H1 (cell line): ENCODE measurements around the gene CLBA1. TPM values are rescaled to one million over a fixed set of nuclear protein-coding genes. Genes with fewer than 3 reads are reported as not detected.

Experiments
- CTCF ChIA-PET: fragments of 300-600 bp; sonication (Branson Sonifier 250); formaldehyde crosslinking; loops from one replicate; lab custom pipeline; 2021; ENCODE audit not compliant: partially characterized antibody; lab: Charles Lee
- POLR2A ChIA-PET: fragments of 300-600 bp; sonication (Branson Sonifier 250); formaldehyde crosslinking; loops from one replicate; lab custom pipeline; 2021; ENCODE audit warnings: inconsistent platforms; ENCODE audit not compliant: partially characterized antibody; lab: Charles Lee
- DNase-seq, 2 experiments: peaks; one replicate each; pipeline versions ENCODE4 v3.0.0 to v3.0.0-alpha.2; 2010 to 2022; ENCODE audit warnings: low spot score in 2 of 2, low read depth in 1 of 2, mixed read lengths in 1 of 2
- FAIRE-seq: peaks from 2 replicates; lab custom pipeline; 2011; peaks lifted over from hg19 to GRCh38; lab: Jason Lieb, UNC
- H2AFZ ChIP-seq: 2 replicates; pipeline ENCODE4 v1.8.1; 2012; ENCODE audit warnings: low read length, inconsistent platforms
- H2AK5ac ChIP-seq: 2 replicates; pipeline ENCODE4 v1.6.1; 2013; ENCODE audit warnings: low read depth, low read length
- H2BK120ac ChIP-seq: replicated peaks from 2 replicates; pipeline ENCODE3; 2013; ENCODE audit warnings: low read depth, low read length, inconsistent platforms
- H2BK12ac ChIP-seq: 2 replicates; pipeline ENCODE4 v1.6.1; 2013; ENCODE audit warnings: low read depth, low read length
- H2BK15ac ChIP-seq: 2 replicates; pipeline ENCODE4 v1.6.1; 2013; ENCODE audit warnings: low read length
- H2BK20ac ChIP-seq: 2 replicates; pipeline ENCODE4 v1.6.1; 2013; ENCODE audit warnings: low read length
- H2BK5ac ChIP-seq: 2 replicates; pipeline ENCODE4 v1.6.1; 2013; ENCODE audit warnings: low read depth, low read length
- H3K14ac ChIP-seq: 2 replicates; pipeline ENCODE4 v1.6.1; 2013; ENCODE audit warnings: inconsistent platforms; ENCODE audit not compliant: insufficient read length
- H3K18ac ChIP-seq: 2 replicates; pipeline ENCODE4 v1.6.1; 2013; ENCODE audit warnings: low read length; ENCODE audit errors: extremely low read depth
- H3K23ac ChIP-seq: 2 replicates; pipeline ENCODE4 v1.6.1; 2013; ENCODE audit warnings: inconsistent platforms; ENCODE audit not compliant: insufficient read length
- H3K23me2 ChIP-seq: 2 replicates; pipeline ENCODE4 v1.6.1; 2013; ENCODE audit warnings: low read depth, low read length
- H3K27ac ChIP-seq: 2 replicates; pipeline ENCODE4 v1.6.1; 2011; ENCODE audit warnings: low read depth, low read length, inconsistent platforms
- H3K27me3 ChIP-seq, 4 experiments: replicated peaks in 1 of 4; 1 replicate in 1 of 4; 2 replicates in 3 of 4; pipeline versions ENCODE4 v1.6.1 to v1.8.1; 2011 to 2013; ENCODE audit warnings: low read length in 3 of 4, mild to moderate bottlenecking in 3 of 4, inconsistent platforms in 2 of 4, mixed read lengths in 2 of 4, moderate library complexity in 1 of 4; ENCODE audit not compliant: control insufficient read depth in 3 of 4, insufficient read depth in 3 of 4; ENCODE audit errors: extremely low read depth in 1 of 4
- H3K36me3 ChIP-seq, 4 experiments: 2 replicates each; pipeline versions ENCODE4 v1.6.1 to v1.8.1; 2011 to 2013; ENCODE audit warnings: mild to moderate bottlenecking in 4 of 4, low read length in 3 of 4, moderate library complexity in 2 of 4, control low read depth in 1 of 4, inconsistent platforms in 1 of 4; ENCODE audit not compliant: insufficient read depth in 4 of 4, control insufficient read depth in 2 of 4
- H3K4ac ChIP-seq: replicated peaks from 2 replicates; pipeline ENCODE3; 2013; ENCODE audit warnings: low read length, low read depth, mixed read lengths, inconsistent platforms; ENCODE audit not compliant: insufficient read length
- H3K4me1 ChIP-seq, 4 experiments: replicated peaks in 1 of 4; 1 replicate in 1 of 4; 2 replicates in 3 of 4; pipeline versions ENCODE4 v1.6.1 to v1.8.1; 2011 to 2013; ENCODE audit warnings: low read length in 3 of 4, inconsistent platforms in 2 of 4, mixed read lengths in 1 of 4; ENCODE audit not compliant: insufficient read depth in 4 of 4, control insufficient read depth in 3 of 4
- H3K4me2 ChIP-seq, 2 experiments: 2 replicates each; pipeline versions ENCODE4 v1.6.1 to v1.8.1; 2011 to 2013; ENCODE audit warnings: low read depth in 2 of 2, low read length in 2 of 2, control low read depth in 1 of 2, inconsistent platforms in 1 of 2, mild to moderate bottlenecking in 1 of 2; ENCODE audit not compliant: insufficient read depth in 1 of 2
- H3K4me3 ChIP-seq, 4 experiments: fragments of 200-600, 300-600 bp in 1 of 4; sonication (generic), shearing (Covaris generic), sonication (Bioruptor Twin) in 1 of 4; 2 replicates each; pipeline versions ENCODE4 v1.5.1 to v1.8.1; 2011 to 2016; ENCODE audit warnings: low read length in 4 of 4, low read depth in 3 of 4, control low read depth in 2 of 4, inconsistent platforms in 2 of 4, mild to moderate bottlenecking in 2 of 4, mixed read lengths in 1 of 4, moderate library complexity in 1 of 4; ENCODE audit not compliant: insufficient read depth in 2 of 4; ENCODE audit errors: extremely low read depth in 1 of 4
- H3K56ac ChIP-seq: replicated peaks from 2 replicates; pipeline ENCODE3; 2013; ENCODE audit warnings: low read depth, mild to moderate bottlenecking, mixed read lengths, low read length, inconsistent platforms; ENCODE audit not compliant: insufficient read length
- H3K79me1 ChIP-seq: 2 replicates; pipeline ENCODE4 v1.6.1; 2013; ENCODE audit warnings: low read depth, low read length, control low read depth
- H3K79me2 ChIP-seq, 2 experiments: 2 replicates each; pipeline versions ENCODE4 v1.6.1 to v1.8.1; 2012 to 2013; ENCODE audit warnings: low read length in 2 of 2, mild to moderate bottlenecking in 2 of 2, inconsistent platforms in 1 of 2; ENCODE audit not compliant: insufficient read depth in 2 of 2, control insufficient read depth in 1 of 2
- H3K9ac ChIP-seq, 4 experiments: replicated peaks in 1 of 4; 1 replicate in 1 of 4; 2 replicates in 3 of 4; pipeline versions ENCODE4 v1.6.1 to v1.8.1; 2011 to 2013; ENCODE audit warnings: low read depth in 3 of 4, low read length in 3 of 4, control low read depth in 2 of 4, mild to moderate bottlenecking in 2 of 4, moderate library complexity in 2 of 4, inconsistent platforms in 1 of 4; ENCODE audit errors: extremely low read depth in 1 of 4
- H3K9me3 ChIP-seq, 2 experiments: 2 replicates each; pipeline versions ENCODE4 v1.6.1 to v1.8.1; 2012 to 2013; ENCODE audit warnings: mild to moderate bottlenecking in 2 of 2, moderate library complexity in 2 of 2, control low read depth in 1 of 2, inconsistent platforms in 1 of 2, low read depth in 1 of 2, low read length in 1 of 2, mixed read lengths in 1 of 2; ENCODE audit not compliant: insufficient read depth in 2 of 2
- H4K20me1 ChIP-seq, 2 experiments: replicated peaks in 1 of 2; 2 replicates each; pipeline versions ENCODE3 to v1.8.1; 2011 to 2013; ENCODE audit warnings: inconsistent platforms in 2 of 2, low read length in 2 of 2, mild to moderate bottlenecking in 1 of 2; ENCODE audit not compliant: insufficient read depth in 2 of 2, control insufficient read depth in 1 of 2
- H4K5ac ChIP-seq: 2 replicates; pipeline ENCODE4 v1.6.1; 2013; ENCODE audit warnings: low read length, low read depth, mixed read lengths, inconsistent platforms; ENCODE audit not compliant: insufficient read length
- H4K8ac ChIP-seq: 2 replicates; pipeline ENCODE4 v1.8.0; 2013; ENCODE audit warnings: mild to moderate bottlenecking, moderate library complexity, low read length, inconsistent platforms; ENCODE audit not compliant: insufficient read depth; ENCODE audit errors: extremely low read depth
- H4K91ac ChIP-seq: replicated peaks from 2 replicates; pipeline ENCODE3; 2013; ENCODE audit warnings: low read length, mixed read lengths, inconsistent platforms; ENCODE audit not compliant: insufficient read length
- BACH1 ChIP-seq: IDR thresholded peaks from 2 replicates; pipeline ENCODE4 v1.6.1; 2012; ENCODE audit warnings: low read length, improper control_type of control experiment
- RNF2 ChIP-seq: fragments of 200-900, 300-1000 bp; sonication (generic); IDR thresholded peaks from 2 replicates; pipeline ENCODE4 v1.7.1; 2016; ENCODE audit warnings: borderline replicate concordance, low read depth, mild to moderate bottlenecking, antibody characterized with exemption, low read length; ENCODE audit not compliant: poor library complexity, severe bottlenecking; ENCODE audit errors: missing control alignments
- SP2 ChIP-seq: IDR thresholded peaks from 2 replicates; pipeline ENCODE4 v1.6.1; 2012; ENCODE audit warnings: mild to moderate bottlenecking, low read length, inconsistent platforms
- TBP ChIP-seq: IDR thresholded peaks from 2 replicates; pipeline ENCODE4 v1.6.1; 2011; ENCODE audit warnings: low read depth, low read length, improper control_type of control experiment
- WGBS, 2 experiments: shearing (Covaris generic) in 1 of 2; methylation state at CpG; one replicate each; pipeline versions ENCODE4 v1.1.6 to v1.1.7; 2013 to 2015; ENCODE audit warnings: low lambda C conversion rate in 2 of 2, mixed read lengths in 2 of 2, inconsistent platforms in 1 of 2, low coverage in 1 of 2, missing lambda C conversion rate in 1 of 2; ENCODE audit not compliant: insufficient replicate concordance in 2 of 2, insufficient coverage in 1 of 2, insufficient read length in 1 of 2; ENCODE audit errors: extremely low coverage in 1 of 2, missing lambda C conversion rate in 1 of 2; 5-methylcytosine and 5-hydroxymethylcytosine counted together
- long read RNA-seq, 2 experiments: library from RNA in 1 of 2; library from capped mRNA in 1 of 2; stranded (forward); transcript quantifications; one replicate each; pipeline ENCODE4 v2.0.0, GENCODE V29; 2021; ENCODE audit warnings: inconsistent platforms in 1 of 2
- polyA minus RNA-seq, 3 experiments: library from RNA; depleted of rRNA, polyadenylated mRNA; stranded (reverse); fragments of >200 nt; gene quantifications; 1 replicate in 2 of 3; 2 replicates in 1 of 3; pipeline ENCODE4 v1.2.3, GENCODE V29; 2011
- polyA plus RNA-seq, 7 experiments: library from polyadenylated mRNA; depleted of rRNA in 3 of 7; stranded (reverse) in 5 of 7; unstranded in 2 of 7; fragments of >200 nt in 5 of 7; fragments of 200-250 nt in 2 of 7; gene quantifications; 1 replicate in 5 of 7; 2 replicates in 1 of 7; 4 replicates in 1 of 7; pipeline versions ENCODE4 v1.2.1 to v1.2.3, GENCODE V29; 2011 to 2013; ENCODE audit warnings: missing spikeins in 2 of 7, mixed read lengths in 2 of 7
- total RNA-seq: library from RNA; stranded (reverse); fragmentation: NEBNext Ultra II Directional; extraction: Animal tissue kit (Norgen Biotek cat#: 25700); gene quantifications from 2 replicates; pipeline ENCODE4 v1.2.1, GENCODE V29; 2021
- TF ChIP-seq, protein P1 (sequence below), 3 experiments: IDR thresholded peaks; 1 replicate in 2 of 3; 2 replicates in 1 of 3; pipeline versions ENCODE4 v1.5.1 to v1.6.1; 2011; ENCODE audit warnings: low read length in 3 of 3, mild to moderate bottlenecking in 3 of 3, inconsistent platforms in 2 of 3, low read depth in 1 of 3, moderate library complexity in 1 of 3; ENCODE audit not compliant: insufficient read depth in 1 of 3; ENCODE audit errors: control extremely low read depth in 1 of 3

The CLBA1 gene
- total RNA-seq: 2.1 and 2.4 TPM in 2 replicates
- polyA plus RNA-seq (2011; rRNA removed): 1.6 and 2.3 TPM in 2 replicates
- 3.1 TPM for polyA plus RNA-seq (2011; cell fraction: cytosol; rRNA removed)
- polyA plus RNA-seq (2011; cell fraction: nucleus; rRNA removed): 4.8 TPM
- polyA plus RNA-seq (2012, experiment 1 of 2): 2.8 to 3.4 TPM (median 3.1 TPM) in 4 replicates
- polyA plus RNA-seq (2012, experiment 2 of 2): 2.1 TPM
- polyA plus RNA-seq (2013, experiment 1 of 2): 2.3 TPM
- 2.6 TPM for polyA plus RNA-seq (2013, experiment 2 of 2)
- polyA minus RNA-seq (2011; rRNA and poly(A)+ RNA removed): 1.8 TPM in 2 replicates
- polyA minus RNA-seq (2011; cell fraction: cytosol; rRNA and poly(A)+ RNA removed): 3.2 TPM
- 2.4 TPM for polyA minus RNA-seq (2011; cell fraction: nucleus; rRNA and poly(A)+ RNA removed)
- long read RNA-seq, experiment 1: 0 reads
- long read RNA-seq, experiment 2: 0 reads

DNA sequence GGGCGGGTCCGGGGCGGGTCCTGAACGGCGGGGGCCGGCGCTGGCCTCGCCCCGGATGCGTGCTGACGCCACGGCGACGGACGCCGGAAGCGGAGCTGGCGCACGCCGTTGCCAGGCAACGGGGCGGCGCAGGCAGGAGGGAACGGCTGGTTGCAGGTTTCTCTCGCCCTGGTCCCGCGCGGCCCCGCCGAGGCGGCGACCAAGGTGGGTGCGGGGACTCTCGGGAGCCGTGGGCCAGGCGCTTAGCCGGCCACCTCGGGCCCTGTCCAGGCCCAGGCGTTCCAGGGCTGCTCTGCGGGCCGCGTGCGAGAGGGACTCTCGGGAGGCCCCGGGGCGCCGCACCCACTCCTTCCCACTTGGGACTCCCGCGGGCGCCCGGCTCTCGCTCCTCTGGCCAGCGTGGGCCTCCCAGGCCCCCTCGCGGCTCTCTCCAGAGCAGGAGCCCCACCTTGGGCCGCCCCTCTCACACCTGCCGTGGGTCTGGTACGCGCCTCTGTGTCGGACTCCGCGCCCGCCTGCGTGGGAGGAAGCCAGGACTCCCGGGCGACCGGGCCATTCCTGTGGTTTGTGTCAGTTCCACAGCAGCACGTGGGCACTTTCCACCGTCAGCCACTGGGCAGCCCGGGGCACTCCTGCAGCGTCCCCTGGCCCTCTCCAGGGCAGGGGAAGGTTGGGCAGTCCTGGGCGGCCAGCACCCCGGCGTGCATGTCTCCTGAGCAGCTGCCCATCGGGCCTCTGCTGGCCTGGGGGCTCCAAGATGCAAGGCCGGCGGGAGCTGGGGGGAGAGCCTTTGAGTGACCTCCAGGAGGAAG lies at the start of gene CLBA1:
TSS of gene CLBA1 (plus strand) at position 114 of the 812 bp plus-strand sequence. CDS start at position 758, 644 bp downstream.
- DNase-seq (peak in 1 of 2 experiments; percentile 84), FAIRE-seq (no peak)
- H3K9me3 ChIP-seq: peaks cover 0 to 3% of the 10 kb centered on the region in 2 experiments; a peak in 1 of 4 replicates
- H3K79me2 ChIP-seq: no peaks in the 10 kb centered on the region
- no peak within 1 kb of the TSS for H3K56ac ChIP-seq
- peak within 1 kb of the TSS; percentile 32 for H3K18ac ChIP-seq
- no peak within 1 kb of the TSS for H2BK120ac ChIP-seq
- H3K4me3 ChIP-seq: peak within 1 kb of the TSS; percentile 52 to 78 (median 56)
- no peaks in the 10 kb centered on the region for H3K36me3 ChIP-seq
- peak within 1 kb of the TSS in 3 of 4 experiments; percentile 8 to 44 (median 20); a peak in 4 of 7 replicates for H3K9ac ChIP-seq
- H3K14ac ChIP-seq: no peak within 1 kb of the TSS
- 0 out of 2 replicates have a peak within 1 kb of the TSS, but pooled peaks have one; percentile 14 for H2BK12ac ChIP-seq
- 15% methylated on average over 38 of the region's 77 CpGs; no CpG with 5 or more reads in 1 of the 2 experiments for WGBS, 2 experiments
- 0 out of 2 replicates have a peak within 1 kb of the TSS, but pooled peaks have one; percentile 53 for H2AK5ac ChIP-seq
- peaks cover 0 to 4% (median under 1%) of the 10 kb centered on the region in 4 experiments; a peak in 3 of 7 replicates for H3K27me3 ChIP-seq
- H4K91ac ChIP-seq: peak within 1 kb of the TSS; percentile 65
- H3K4me2 ChIP-seq: peak within 1 kb of the TSS; percentile 74 to 77
- CTCF ChIA-PET: interaction anchor here (1.1 to 2.6 kb wide), 4 partner anchors 10 to 60 kb away, joined by 3 to 16 read pairs (median 4); no protein-coding TSS in a partner anchor
- peaks cover 4% of the 10 kb centered on the region; the same call in 1 of the 2 replicates for H3K23me2 ChIP-seq
- peak within 1 kb of the TSS; percentile 87 for H4K8ac ChIP-seq
- H4K5ac ChIP-seq: no peak within 1 kb of the TSS
- H3K4ac ChIP-seq: no peak within 1 kb of the TSS
- no peak within 1 kb of the TSS for H3K23ac ChIP-seq
- H3K4me1 ChIP-seq: peaks cover 0 to 7% (median 2%) of the 10 kb centered on the region in 4 experiments; a peak in 4 of 7 replicates
- no peaks in the 10 kb centered on the region for H3K79me1 ChIP-seq
- H3K27ac ChIP-seq: no peak within 1 kb of the TSS
- POLR2A ChIA-PET: interaction anchor here (1.0 to 2.1 kb wide), 3 partner anchors 21 to 73 kb away, joined by 3 to 4 read pairs (median 4); partner anchors contain the start of gene CDCA4
- H2BK15ac ChIP-seq: no peak within 1 kb of the TSS
- peaks cover 3 to 4% of the 10 kb centered on the region in 2 experiments for H4K20me1 ChIP-seq
- no peak within 1 kb of the TSS for H2BK20ac ChIP-seq
- H2AFZ ChIP-seq: no peak within 1 kb of the TSS
- H2BK5ac ChIP-seq: no peak within 1 kb of the TSS
- TF ChIP-seq RNF2: no peak
- no peak for TF ChIP-seq TBP
- TF ChIP-seq BACH1: no peak
- TF ChIP-seq, protein P1, sequence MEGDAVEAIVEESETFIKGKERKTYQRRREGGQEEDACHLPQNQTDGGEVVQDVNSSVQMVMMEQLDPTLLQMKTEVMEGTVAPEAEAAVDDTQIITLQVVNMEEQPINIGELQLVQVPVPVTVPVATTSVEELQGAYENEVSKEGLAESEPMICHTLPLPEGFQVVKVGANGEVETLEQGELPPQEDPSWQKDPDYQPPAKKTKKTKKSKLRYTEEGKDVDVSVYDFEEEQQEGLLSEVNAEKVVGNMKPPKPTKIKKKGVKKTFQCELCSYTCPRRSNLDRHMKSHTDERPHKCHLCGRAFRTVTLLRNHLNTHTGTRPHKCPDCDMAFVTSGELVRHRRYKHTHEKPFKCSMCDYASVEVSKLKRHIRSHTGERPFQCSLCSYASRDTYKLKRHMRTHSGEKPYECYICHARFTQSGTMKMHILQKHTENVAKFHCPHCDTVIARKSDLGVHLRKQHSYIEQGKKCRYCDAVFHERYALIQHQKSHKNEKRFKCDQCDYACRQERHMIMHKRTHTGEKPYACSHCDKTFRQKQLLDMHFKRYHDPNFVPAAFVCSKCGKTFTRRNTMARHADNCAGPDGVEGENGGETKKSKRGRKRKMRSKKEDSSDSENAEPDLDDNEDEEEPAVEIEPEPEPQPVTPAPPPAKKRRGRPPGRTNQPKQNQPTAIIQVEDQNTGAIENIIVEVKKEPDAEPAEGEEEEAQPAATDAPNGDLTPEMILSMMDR (IDR thresholded peaks at IDR 0.05; ENCODE audit: control extremely low read depth in 1 of 3, insufficient read depth in 1 of 3, low read depth in 1 of 3, low read length in 3 of 3): no peak
- TF ChIP-seq SP2: no peak
